ENCODE results near the gene CLDN9. TPM values are rescaled to one million over a fixed set of nuclear protein-coding genes. Genes with fewer than 3 reads are reported as not detected.

Gene CLDN9
- total and polyA plus RNA-seq, 4 donors = 0.05 to 0.32 (median 0.25) TPM

DNA sequence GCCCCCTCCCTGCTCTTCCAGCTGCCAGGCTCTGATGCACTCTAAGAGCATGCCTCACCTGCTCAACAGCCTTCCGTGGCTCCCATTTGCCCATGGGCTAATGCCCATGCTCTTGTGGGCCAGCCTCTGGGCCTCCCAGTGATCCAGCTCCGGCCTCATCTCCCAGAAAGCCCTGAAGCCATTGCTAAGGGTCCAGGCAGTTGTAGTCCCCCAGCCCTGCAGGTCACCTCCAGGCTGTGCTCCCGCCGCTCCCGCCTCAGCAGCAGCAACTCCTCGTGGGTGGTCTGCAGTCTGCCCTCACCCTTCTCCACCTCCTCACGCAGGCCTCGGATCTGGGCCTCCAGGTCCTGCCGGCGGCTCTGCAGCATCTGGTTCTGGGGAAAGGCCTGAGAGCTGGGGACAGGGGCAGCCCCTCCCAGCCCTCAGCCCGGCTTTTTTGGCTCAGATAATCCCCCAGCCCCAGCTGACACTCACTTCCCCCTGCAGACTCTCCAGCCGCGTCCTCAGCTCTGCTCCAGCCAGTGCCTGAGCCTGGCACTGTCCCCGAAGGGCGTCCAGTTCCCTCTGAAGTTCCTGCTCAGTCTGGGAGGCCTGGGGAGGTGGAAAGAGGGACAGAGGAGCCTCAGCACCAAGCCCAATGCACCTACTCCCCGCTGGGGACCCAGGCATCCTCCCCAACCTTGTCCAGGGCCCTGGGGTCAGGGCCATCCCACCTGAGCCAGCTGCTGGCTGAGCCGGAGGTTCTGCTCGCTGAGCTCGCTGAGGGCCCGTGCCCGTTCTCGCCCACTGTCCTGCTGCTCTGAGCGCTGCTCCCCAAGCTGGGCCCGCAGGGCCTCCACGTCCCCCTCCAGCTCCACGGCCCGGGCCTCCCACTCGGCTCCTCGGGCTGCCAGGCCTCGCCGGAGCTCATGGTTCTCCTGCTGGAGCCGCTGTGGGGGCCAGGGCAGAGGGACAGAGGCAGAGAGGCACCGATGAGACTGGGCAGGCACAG, 17.8 kb downstream of the CLDN9 start:
- TF ChIP-seq, protein P1, sequence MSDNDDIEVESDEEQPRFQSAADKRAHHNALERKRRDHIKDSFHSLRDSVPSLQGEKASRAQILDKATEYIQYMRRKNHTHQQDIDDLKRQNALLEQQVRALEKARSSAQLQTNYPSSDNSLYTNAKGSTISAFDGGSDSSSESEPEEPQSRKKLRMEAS (IDR thresholded peaks at IDR 0.05) = no peak
- TF ChIP-seq RXRA (IDR thresholded peaks at IDR 0.05) (no peak), YY1 (IDR thresholded peaks at IDR 0.05) (no peak), HNF4A (conservative IDR thresholded peaks at IDR 0.05) (no peak), FOXA1 (IDR thresholded peaks at IDR 0.05) (no peak), TAF1 (conservative IDR thresholded peaks at IDR 0.05) (no peak), GABPA (IDR thresholded peaks at IDR 0.05 in 1 of 2, conservative IDR thresholded peaks at IDR 0.05 in 1 of 2) (no peak), HNF4G (IDR thresholded peaks at IDR 0.05) (no peak), EGR1 (IDR thresholded peaks at IDR 0.05; ENCODE audit: low read depth in 2 of 2) (no peak), NR2F2 (IDR thresholded peaks at IDR 0.05) (no peak), RAD21 (IDR thresholded peaks at IDR 0.05) (no peak), FOXA2 (IDR thresholded peaks at IDR 0.05) (no peak)
- TF ChIP-seq, protein P2, sequence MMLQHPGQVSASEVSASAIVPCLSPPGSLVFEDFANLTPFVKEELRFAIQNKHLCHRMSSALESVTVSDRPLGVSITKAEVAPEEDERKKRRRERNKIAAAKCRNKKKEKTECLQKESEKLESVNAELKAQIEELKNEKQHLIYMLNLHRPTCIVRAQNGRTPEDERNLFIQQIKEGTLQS (IDR thresholded peaks at IDR 0.05) = no peak
- TF ChIP-seq, protein P3, sequence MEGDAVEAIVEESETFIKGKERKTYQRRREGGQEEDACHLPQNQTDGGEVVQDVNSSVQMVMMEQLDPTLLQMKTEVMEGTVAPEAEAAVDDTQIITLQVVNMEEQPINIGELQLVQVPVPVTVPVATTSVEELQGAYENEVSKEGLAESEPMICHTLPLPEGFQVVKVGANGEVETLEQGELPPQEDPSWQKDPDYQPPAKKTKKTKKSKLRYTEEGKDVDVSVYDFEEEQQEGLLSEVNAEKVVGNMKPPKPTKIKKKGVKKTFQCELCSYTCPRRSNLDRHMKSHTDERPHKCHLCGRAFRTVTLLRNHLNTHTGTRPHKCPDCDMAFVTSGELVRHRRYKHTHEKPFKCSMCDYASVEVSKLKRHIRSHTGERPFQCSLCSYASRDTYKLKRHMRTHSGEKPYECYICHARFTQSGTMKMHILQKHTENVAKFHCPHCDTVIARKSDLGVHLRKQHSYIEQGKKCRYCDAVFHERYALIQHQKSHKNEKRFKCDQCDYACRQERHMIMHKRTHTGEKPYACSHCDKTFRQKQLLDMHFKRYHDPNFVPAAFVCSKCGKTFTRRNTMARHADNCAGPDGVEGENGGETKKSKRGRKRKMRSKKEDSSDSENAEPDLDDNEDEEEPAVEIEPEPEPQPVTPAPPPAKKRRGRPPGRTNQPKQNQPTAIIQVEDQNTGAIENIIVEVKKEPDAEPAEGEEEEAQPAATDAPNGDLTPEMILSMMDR (IDR thresholded peaks at IDR 0.05; ENCODE audit: low read depth, low read length, missing input control) = no peak
- TF ChIP-seq, protein P4, sequence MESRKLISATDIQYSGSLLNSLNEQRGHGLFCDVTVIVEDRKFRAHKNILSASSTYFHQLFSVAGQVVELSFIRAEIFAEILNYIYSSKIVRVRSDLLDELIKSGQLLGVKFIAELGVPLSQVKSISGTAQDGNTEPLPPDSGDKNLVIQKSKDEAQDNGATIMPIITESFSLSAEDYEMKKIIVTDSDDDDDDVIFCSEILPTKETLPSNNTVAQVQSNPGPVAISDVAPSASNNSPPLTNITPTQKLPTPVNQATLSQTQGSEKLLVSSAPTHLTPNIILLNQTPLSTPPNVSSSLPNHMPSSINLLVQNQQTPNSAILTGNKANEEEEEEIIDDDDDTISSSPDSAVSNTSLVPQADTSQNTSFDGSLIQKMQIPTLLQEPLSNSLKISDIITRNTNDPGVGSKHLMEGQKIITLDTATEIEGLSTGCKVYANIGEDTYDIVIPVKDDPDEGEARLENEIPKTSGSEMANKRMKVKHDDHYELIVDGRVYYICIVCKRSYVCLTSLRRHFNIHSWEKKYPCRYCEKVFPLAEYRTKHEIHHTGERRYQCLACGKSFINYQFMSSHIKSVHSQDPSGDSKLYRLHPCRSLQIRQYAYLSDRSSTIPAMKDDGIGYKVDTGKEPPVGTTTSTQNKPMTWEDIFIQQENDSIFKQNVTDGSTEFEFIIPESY (IDR thresholded peaks at IDR 0.05) = no peak
- TF ChIP-seq, protein P5, sequence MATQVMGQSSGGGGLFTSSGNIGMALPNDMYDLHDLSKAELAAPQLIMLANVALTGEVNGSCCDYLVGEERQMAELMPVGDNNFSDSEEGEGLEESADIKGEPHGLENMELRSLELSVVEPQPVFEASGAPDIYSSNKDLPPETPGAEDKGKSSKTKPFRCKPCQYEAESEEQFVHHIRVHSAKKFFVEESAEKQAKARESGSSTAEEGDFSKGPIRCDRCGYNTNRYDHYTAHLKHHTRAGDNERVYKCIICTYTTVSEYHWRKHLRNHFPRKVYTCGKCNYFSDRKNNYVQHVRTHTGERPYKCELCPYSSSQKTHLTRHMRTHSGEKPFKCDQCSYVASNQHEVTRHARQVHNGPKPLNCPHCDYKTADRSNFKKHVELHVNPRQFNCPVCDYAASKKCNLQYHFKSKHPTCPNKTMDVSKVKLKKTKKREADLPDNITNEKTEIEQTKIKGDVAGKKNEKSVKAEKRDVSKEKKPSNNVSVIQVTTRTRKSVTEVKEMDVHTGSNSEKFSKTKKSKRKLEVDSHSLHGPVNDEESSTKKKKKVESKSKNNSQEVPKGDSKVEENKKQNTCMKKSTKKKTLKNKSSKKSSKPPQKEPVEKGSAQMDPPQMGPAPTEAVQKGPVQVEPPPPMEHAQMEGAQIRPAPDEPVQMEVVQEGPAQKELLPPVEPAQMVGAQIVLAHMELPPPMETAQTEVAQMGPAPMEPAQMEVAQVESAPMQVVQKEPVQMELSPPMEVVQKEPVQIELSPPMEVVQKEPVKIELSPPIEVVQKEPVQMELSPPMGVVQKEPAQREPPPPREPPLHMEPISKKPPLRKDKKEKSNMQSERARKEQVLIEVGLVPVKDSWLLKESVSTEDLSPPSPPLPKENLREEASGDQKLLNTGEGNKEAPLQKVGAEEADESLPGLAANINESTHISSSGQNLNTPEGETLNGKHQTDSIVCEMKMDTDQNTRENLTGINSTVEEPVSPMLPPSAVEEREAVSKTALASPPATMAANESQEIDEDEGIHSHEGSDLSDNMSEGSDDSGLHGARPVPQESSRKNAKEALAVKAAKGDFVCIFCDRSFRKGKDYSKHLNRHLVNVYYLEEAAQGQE (IDR thresholded peaks at IDR 0.05) = no peak
- Histone ChIP-seq H3K9me3 (ENCODE audit: control insufficient read depth in 4 of 4, low read length in 3 of 4) (no peaks in the 10 kb centered on the region), H3K4me3 (ENCODE audit: low read depth in 1 of 3, low read length in 3 of 3) (no peak overlapping the region), H3K9ac (ENCODE audit: low read depth in 1 of 2, low read length in 2 of 2) (no peak overlapping the region), H3K36me3 (ENCODE audit: control insufficient read depth in 4 of 4, insufficient read depth in 3 of 4, low read depth in 1 of 4, low read length in 3 of 4) (peaks cover 0 to 14% (median 3%) of the 10 kb centered on the region in 4 donors), H3K27me3 (ENCODE audit: control insufficient read depth in 4 of 4, insufficient read depth in 4 of 4, low read length in 3 of 4) (peaks cover 0 to 5% (median 2%) of the 10 kb centered on the region in 4 donors), H3K27ac (ENCODE audit: low read depth in 1 of 2, low read length in 2 of 2) (no peak overlapping the region), H3K4me1 (ENCODE audit: control insufficient read depth in 4 of 4, insufficient read depth in 4 of 4, low read length in 3 of 4) (peaks cover 0 to 21% (median 6%) of the 10 kb centered on the region in 4 donors)
- no peak for DNase-seq (ENCODE audit: low spot score)
- WGBS = 83% methylated on average over 33 of the region's 33 CpGs

Measured in liver (tissue), 9 donors.